NCI-H1105 (cell line): ENCODE measurements around the gene BARX1.
"Not testable (repeated sequence)": the region's sequence is repeated elsewhere in the genome, so short reads cannot be mapped to it uniquely, and the experiment has no call there.

Source experiments
- DNase-seq: peaks from one replicate; lab custom pipeline; 2025; lab: John Stamatoyannopoulos, UW

The BARX1 gene

DNA sequence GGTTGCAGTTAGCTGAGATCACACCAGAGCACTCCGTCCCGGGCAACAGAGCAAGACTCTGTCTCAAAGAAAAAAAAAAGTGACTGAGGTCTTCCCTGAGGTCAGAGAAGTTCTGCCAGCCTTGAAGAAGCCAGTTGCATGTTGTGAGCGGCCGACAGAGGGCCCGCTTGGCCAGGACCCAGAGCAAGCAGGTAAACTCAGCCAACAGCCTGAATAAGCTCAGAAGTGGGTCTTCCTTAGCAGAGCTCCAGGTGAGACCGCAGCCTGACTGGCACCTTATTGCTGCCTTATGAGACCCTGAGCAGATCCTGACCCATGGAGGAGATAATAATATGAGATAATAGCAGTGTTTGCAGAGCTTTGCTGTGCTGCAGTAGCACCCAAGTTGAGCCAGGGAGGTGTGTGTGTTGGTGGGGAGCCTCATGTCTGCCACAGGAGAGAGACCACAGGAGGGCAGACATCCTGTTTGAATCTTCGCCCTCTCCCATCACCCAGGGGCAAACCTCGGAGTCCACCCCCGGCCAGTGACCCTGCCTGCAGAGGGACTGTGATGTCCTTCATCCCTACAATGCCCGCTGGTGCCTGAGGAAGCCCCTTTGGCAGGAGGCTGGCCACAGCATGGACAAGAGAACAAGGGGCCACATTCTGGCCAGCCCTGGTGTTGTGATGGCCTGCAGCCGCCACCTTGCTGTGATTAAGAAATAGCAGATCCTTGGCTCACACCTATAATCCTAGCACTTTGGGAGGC, 10.8 kb upstream of the BARX1 start:
- DNase-seq = no peak

DNA sequence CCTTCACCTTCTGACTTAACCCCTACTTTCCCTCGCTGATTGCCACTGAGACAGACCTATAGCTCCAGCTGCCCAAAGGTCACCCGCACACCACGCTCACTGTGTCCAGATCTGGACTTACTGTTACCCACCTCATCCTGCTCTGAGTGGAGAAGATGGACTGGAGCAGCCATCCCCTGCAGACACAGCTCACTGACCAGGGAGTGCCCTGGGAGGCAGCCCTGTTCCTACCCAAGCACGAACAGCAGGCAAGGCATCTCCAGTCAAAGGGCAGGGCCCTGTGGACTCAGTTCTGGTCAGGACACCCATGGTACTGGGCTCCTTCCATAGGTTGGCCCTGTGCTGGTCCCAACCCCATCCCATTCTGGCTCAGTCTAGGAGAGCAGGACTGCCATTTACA, 9.5 kb upstream of the BARX1 start:
- DNase-seq = no peak

DNA sequence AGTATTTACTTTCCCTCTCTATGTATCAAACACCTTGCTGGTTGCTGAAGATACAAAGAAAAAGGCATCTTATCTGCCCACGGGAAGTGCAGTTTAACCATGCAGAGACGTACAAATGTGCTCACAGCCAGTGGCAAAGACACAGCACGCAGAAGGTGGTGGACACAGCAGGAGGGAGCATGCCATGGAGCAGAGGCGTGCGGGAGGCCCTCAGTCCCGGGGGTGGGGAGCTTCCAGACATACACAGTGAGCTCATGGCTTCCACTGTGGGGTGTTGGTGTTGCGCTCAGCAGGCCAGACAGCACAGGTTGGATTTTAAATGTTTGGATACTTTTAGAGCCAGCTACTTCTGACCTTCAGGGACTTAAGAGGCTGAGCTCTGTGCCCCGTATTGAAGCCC, 8.8 kb upstream of the BARX1 start:
- DNase-seq = no peak

DNA sequence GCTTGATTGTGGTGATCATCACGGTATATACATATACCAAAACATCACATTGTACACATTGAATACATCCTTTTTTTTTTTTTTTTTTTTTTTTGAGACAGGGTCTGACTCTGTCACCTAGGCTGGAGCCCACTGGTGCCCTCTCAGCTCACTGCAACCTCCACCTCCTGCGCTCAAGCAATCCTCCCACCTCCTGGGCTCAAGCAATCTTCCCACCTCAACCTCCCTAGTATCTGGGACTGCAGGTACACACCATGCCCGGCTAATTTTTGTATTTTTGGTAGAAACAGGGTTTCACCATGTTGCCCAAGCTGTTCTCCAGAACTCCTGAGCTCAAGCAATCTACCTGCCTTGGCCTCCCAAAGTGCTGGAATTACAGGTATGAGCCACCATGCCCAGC, 8.3 kb upstream of the BARX1 start:
- not testable (repeated sequence) for DNase-seq

DNA sequence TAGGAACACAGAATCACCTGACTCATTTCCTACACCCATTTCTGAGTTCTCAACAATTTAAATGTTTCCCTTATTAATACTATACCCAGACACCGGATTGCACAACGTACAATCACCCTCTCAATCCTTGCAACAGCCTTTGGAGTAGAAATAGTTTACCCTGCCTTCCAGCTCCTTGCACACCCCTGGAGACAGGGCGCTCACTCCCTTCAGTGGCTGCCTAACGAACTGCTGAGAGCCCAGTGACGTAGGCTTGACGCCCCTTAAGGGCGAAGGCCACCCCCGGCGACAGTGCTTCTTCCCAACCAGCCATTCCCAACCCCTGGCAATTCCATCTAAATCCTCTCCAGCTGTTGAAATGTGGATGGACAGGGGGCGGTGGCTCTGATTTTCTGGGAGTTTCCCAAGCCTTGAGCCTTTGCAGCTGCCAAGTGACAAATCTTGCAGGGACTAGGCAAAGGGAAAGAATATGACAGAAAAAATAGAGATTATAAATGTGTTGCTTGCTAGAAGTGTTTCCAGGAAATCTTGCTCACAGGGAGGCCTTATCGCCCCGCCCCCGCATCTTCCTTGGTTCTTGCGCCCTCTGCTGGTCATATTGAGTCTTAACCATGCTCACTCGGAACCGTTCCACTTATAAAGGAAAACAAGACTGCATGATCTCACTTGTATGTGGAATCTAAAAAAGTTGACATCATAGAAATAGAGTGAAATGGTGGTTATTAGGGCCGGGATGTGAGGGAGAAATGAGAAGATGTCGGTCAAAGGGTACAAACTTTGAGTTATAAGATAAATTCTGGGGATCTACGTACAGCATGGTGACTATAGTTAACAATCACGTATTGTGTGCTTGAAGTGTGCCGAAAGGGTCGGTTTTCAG, 7.6 kb upstream of the BARX1 start:
- DNase-seq = peak; percentile 84

DNA sequence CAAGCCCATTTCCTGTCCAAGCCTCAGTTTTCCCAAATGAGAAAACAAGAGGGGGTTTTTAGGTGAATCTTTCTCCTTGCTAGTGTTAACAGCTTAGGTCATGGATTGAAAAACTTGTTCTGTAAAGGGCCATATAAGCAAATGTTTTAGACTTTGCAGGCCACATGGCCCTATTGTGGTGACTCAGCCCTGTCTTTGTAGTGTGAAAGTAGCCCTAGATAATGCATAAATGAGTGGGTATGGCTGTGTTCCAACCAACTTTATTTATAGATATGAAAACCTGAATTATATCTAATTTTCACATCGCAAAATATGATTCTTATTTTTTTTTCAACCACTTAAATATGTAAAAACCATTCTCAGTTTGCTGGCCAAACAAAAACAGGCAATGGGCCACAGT, 6.9 kb upstream of the BARX1 start:
- DNase-seq = no peak

DNA sequence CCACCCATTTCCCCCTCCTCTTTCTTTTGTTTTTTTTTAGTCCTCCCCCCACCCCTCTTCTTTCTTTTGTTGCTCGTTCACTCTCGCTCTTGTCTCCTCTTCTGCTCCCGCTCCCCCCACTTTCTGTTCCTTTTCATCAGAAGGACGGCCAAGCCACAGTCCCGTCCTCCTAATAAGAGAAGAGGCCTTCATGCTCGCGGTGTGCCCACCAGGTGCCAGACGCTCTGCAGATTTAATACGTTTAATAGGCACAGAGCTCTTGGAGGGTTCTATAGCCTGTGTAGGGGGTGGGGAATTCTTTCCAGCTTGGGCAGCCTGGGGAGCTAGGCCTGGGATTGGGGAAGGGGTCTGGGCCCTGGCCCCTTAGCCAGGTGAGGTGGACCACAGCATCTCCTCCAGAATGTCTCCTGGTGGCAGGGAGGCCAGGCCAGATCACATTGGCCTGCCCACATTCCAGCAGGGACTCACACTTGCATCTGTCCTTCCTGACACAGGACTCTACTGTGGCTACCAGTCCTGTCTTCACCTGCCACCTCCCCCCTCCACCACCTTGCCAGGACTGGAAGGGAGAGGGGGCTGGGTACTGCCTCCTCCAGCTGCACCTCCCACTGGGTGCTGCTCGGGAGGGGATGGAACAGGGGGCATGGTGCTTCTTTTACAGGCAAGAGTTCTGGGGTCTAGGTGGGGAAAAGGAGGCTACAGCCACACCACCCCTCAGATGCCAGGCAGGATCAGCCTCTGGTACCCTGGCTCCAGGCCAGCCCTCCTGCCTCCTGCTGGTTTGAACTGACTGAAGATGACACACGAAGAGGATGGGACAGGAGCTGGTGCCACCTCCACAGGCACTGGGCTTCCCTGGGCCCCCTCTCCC, 6.1 kb upstream of the BARX1 start:
- no peak for DNase-seq

DNA sequence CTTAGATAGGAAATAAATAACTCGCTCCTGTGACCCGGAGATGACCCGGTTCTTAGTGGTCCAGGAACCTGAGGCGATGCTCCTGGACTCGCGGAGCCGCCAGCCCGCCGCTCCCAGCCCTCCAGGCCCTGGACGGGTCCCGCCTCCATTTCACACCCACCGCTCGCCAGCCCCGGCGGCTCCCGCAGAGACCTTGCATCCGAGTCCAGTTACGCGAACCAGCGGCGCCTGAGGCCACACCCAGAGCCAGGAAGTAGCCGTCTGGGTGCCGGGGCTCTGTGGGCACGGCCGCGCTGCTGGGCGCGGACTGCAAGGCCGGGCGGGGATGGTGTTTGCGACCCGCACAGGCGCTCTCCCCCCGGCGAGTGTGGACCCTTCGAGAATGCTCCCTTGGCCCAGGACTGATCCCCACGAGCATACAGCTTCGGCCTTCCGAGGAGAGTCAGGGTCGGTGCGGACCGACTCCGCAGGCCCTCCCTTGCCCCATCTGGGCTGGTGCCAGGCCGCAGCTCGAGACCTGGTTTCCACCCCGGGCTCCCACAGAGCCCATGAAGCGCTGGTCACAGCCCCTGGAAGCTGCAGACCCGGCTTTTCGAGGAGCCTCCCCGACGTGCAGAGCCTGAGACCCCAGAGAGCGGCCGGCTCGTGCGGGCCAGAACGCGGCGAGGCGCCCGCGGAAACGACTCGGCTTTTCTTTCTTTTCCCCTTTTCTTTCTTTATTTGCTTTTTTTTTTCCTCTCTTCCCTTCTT, 5.2 kb upstream of the BARX1 start:
- DNase-seq = no peak

DNA sequence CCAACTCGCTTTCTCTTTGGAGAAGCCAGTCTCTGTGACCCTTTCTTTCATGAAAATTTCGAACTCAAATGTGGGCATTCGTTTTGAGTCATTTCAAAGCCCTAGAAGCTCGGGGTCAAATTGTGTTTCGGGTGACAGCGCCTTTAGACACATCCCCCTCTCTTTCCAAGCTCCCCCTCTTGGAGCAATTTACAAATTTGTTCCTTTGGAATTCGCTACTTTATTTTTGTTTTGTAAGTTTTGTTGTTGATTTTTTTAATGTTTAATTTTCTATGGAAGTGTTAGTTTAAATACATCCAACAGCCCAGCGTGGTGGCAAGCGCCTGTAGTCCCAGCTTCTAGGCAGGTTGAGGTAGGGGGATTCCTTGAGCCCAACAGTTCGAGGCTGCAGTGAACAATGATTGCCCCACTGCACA, 4.6 kb upstream of the BARX1 start:
- no peak for DNase-seq

DNA sequence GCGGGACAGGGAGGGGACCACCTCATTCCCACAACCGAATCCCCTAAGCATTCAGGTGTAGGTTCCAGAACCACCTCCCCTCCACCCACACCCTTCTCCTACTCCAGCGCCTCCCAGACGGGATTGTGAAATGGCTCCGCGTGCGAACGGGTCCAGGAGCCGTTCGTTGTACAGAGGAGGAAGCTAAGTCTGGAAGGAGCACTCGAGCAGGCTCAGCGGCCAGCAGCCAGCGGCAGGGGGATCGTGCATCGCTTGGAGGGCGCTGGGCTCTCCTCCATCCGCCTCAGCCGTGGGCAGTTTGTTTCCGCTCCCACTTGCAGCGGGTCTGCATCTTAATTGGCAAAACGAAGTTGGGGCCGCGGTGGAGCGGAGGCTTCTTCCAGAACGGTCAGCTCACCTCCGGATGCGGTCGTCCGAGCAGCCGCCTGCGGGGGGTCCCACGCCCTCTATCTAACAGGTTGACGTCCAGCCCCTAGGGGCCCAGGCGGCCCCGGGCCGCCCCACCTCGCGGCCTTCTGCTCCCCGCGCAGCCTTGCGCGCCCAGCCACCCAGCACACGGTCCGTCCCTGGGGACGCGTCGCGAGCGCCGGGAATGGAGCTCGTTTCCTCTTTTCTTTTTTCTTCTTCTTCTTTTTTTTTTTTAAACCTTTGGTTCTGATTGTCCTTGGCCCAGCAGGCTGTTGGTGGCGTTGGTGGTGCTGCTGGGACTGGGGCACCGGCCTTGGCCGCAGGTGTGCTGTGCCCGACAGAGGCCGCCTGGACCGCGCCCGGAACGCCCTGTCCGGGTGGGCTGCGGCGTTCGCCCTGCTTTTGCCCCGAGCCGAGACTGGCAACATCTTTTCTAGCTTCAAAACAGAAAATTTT, 3.9 kb upstream of the BARX1 start:
- no peak for DNase-seq

DNA sequence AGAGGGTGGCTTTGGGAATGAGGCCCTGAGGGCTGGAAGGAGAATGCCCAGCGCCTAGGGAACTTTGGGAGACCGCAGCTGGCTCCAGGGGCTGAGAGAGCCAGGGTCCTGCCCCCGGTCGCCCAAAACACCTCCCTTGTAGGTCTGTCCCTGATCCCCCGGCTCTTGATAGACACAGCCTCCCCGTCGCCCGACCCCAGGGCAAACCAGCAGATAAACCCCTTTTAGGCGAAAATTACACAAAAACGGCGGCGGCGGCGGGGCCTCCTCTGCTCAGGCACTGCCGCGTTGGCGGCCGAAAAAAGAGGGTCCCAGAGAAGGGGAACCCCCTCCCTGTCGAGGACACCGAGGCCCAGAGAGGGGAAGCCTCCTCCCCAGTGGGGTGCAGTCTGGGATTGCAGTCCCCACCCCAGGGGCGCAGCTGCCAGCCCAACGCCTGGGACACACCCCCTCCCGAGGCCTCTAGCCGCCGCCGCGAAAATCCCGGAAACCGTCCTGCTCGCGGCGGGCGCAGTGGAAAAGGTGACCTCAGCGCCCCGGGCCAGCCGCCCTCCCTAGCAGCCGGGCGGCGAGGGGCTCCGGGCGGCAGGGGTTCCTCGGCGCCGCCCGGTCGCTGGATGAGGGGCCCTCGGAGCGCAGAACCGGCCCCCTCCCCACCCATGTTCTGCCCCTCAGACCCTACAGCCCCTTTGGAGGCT, 3.1 kb upstream of the BARX1 start:
- no peak for DNase-seq

DNA sequence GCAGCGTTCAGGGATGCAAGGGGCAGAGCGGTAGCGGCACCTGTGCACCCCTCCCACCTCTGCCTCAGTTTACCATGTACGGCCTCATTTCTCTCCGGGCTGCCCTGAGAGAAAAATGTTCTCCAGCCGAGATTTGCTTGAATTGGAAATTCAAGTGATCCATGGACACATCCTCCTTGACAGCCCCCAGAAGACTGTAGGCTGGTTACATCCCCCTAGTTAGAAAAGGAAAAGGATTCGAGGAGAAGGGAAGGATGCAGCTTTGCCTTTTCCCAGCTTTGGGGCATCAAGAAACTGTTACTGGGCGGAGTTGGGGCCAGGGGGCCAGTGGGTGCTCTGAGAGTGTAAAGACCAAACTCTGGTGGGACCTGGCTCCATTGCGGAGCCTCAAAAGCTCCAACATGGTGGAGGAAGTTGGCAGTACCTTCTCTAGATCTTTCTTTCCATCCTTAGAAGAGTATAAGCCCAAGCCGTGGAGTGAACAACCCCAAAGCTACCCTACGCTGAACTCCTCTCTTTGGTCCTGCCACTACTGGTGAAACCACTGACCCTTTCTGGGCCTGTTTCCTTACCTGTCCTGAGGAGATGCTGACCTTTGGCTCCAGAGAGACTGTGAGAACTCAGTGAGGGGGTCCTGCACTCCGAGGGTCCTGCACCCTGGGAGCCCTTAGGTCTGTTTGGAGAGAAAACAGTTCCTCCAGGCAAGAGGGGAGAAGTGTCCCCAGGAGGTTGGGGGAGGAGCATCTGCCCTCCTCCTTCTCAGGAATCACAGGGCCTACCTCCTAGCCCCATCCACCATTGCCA, 1.0 kb upstream of the BARX1 start:
- no peak for DNase-seq

DNA sequence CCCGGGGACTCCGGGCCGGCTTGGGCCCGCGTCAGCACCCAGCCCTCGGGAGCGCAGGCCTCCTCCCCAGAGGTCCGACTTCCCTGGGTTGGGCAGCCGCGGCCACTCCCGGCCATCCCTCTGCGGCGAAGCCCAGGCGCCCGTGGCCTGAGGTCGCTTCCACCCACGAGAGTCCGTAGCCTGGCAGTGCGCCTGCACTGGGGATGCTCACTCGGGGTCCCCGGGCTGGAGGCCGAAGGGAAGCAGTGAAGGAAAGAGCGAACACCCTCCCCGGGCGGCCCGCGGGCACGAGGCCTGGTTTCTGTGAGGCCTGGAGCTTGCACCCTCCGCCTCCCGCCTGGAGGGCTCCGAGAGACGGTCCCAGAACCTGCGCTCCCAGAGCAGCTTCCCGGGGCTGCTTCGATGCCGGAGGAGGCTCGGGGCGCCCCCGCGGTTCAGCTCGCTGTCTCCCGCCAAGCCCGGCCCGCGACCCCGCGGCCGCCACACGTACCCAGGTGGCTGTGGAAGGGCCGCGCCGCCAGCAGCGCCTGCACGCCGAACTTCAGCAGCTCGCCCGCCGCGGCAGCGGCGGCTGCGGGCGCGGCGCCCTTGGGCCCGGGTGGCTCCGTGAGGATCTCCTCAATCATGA, 607 bp downstream of the BARX1 start:
- DNase-seq = no peak

DNA sequence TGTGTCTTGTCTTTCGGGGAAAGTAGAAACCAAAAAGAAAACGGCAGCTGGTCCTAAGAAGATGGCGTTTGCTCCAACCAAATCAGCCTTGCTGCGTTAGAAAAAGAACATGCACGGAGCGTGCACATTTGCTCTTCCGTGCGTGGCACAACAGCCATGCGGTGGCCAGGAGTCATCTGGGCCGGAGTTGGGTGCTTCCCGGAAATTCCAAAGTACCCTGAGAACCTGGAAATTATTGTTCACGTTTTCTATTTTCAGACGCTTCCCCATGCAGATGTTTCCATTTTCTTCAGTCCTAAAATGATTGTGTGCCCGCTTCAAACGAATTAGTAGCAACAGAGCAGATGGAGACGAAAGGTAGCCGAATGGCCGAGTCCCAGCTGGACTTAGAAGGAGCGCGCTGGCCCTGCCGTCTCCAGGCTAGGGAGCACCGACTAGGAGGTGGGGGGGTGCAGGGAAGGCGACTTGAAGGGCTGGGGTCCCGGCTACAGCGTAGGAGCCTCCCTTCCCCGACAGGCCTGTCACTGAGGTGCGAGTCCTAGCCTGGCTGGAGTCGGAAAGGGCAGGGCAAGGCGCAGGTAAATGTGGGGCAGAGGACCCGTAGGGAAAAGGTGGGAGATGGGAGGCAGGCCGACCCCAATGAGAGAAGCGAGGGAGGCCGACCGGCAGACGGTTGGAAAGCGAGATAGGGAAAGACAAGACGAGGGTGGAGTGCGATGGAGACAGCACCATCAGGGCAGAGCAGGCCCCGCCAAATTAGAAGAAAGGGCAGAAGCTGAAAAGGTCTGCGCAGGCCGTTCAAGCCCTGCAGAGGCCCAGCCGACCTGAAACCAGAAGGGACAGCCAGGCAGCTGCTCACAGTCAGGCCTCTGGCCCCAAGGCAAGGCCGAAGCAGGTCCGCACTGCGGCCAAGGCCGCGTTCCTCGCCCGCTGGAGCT, 1.4 kb downstream of the BARX1 start:
- no peak for DNase-seq

DNA sequence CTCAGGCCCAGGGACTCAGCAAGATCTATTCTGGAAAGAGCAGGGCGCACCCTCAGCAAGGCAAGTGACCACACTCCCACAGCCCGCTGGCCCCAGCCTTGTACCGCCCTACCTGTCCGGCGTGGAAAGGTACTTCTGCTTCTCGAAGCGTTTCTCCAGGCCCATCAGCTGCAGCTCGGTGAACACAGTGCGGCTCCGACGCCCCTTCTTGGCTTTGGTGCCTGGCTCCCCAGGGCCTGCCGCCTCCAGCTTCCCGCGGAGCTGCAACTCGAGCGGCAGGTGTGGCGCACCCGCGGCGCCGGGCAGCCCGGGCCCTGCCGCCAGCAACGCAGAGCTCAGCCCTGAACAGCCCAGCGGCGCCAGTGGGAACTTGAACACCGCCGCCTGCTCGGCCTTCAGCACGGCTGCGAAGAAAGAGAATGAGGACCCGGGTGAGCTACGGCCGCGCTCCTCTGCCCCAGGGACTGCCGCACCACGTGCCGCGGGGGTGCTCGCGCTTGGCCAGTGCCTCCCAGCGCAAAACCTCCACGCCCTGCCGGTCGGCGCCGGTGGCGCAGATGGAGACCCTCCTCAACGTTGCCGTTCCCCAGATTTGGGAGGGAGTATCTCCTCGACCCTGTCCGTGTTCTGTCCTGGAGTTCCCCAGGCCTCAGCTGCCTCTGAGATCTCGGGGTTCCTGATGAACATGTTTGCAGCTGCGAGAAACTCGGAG, 2.2 kb downstream of the BARX1 start:
- DNase-seq = no peak

DNA sequence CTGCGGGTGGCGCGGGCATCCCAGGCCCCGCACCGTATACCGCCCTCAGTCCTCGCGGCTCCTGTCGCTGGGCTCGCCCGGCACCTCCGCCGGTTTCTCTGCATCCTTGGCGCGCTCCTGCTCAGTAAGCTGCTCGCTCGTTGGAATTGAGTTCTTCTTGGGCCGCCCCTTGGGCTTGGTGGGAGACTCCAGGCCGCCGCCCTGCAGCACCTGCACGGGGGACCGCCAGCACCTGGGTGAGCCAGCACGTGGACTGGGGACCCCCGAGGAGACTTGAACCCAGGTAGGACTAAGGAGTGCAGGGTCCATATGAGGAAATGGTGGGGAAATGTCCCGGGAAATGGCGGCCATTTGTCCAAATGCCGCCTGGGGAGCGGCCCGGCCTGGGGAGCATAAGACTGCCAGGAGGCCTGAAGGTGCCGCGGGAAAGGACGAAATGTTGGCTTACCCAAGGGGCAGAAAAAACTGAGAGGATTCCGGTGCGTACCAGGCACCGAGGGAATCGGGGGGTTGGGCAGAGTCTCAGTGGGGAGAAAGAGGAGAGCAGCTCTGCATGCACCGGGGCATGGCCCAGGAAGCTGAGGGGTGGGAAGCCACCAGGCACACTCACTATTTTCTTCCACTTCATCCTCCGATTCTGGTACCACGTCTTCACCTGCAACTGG, 2.9 kb downstream of the BARX1 start:
- no peak for DNase-seq
